Gastrocnemius medialis (tissue), 4 donors: ENCODE results near the gene DNAH6. TPM values are rescaled to one million over a fixed set of nuclear protein-coding genes. Genes with fewer than 3 reads are reported as not detected.

Source experiments
- ATAC-seq, 2 donors: fragments of 150-250 bp; one replicate each; pipeline ENCODE4 v1.9.1; 2016
- DNase-seq, 2 donors: peaks; one replicate each; pipeline ENCODE4 v3.0.0-alpha.2; 2019
- H3K27ac ChIP-seq, 4 donors: fragments of 200-600 bp; sonication (generic); 1 replicate in 1 of 4; 2 replicates in 3 of 4; pipeline ENCODE4 v1.5.1; 2016 to 2018; ENCODE audit warnings: mild to moderate bottlenecking in 2 of 4, moderate library complexity in 1 of 4
- H3K27me3 ChIP-seq, 3 donors: fragments of 200-600 bp; sonication (generic) in 2 of 3; 1 replicate in 1 of 3; 2 replicates in 2 of 3; pipeline versions ENCODE4 v1.5.1 to v1.6.0; 2016 to 2019; ENCODE audit warnings: mild to moderate bottlenecking in 1 of 3, moderate library complexity in 1 of 3
- H3K36me3 ChIP-seq, 2 donors: fragments of 200-600 bp; sonication (generic) in 1 of 2; one replicate each; pipeline ENCODE4 v1.5.1; 2017 to 2018
- H3K4me1 ChIP-seq, 2 donors: fragments of 200-600 bp; sonication (generic) in 1 of 2; one replicate each; pipeline ENCODE4 v1.5.1; 2016 to 2017; ENCODE audit warnings: mild to moderate bottlenecking in 2 of 2
- H3K4me3 ChIP-seq, 4 donors: fragments of 200-600 bp; sonication (generic) in 3 of 4; 1 replicate in 1 of 4; 2 replicates in 3 of 4; pipeline ENCODE4 v1.5.1; 2016 to 2019; ENCODE audit warnings: mild to moderate bottlenecking in 2 of 4
- H3K9me3 ChIP-seq, 3 donors: fragments of 200-600 bp; sonication (generic) in 2 of 3; 1 replicate in 1 of 3; 2 replicates in 2 of 3; pipeline ENCODE4 v1.5.1; 2016 to 2019
- POLR2A ChIP-seq, 2 donors: fragments of 450-650 bp; IDR thresholded peaks; one replicate each; pipeline ENCODE4 v1.6.1; 2017; ENCODE audit warnings: antibody characterized with exemption in 2 of 2, mild to moderate bottlenecking in 2 of 2, moderate library complexity in 2 of 2
- in situ Hi-C, 4 donors: fragments of 200-750 bp; cut with MboI; loops; one replicate each; pipeline versions ENCODE4 v1.15.0 to v1.8.0; 2017; ENCODE audit warnings: low sequenced_read_pairs in 4 of 4
- intact Hi-C: fragments of 100-400 bp; cut with DNase I; formaldehyde crosslinking; loops from one replicate; pipeline ENCODE4 v1.15.1; 2023; ENCODE audit warnings: low total_unique reads
- total RNA-seq, 4 donors: library from RNA; depleted of rRNA; stranded (reverse); fragments of >200 nt; gene quantifications; one replicate each; pipeline versions ENCODE4 v1.1.0 to v1.2.3, GENCODE V29; 2016
- TF ChIP-seq, protein P1 (sequence below), 5 experiments: fragments of 450-650 bp in 3 of 5; fragments of 200-600 bp in 2 of 5; sonication (generic) in 2 of 5; IDR thresholded peaks in 4 of 5; conservative IDR thresholded peaks in 1 of 5; 1 replicate in 4 of 5; 2 replicates in 1 of 5; pipeline ENCODE4 v1.5.1; 2016 to 2019; ENCODE audit warnings: antibody characterized with exemption in 5 of 5, mild to moderate bottlenecking in 3 of 5, moderate library complexity in 3 of 5

Gene DNAH6
- total RNA-seq, 4 donors from 2014 or later, result not detected

DNA sequence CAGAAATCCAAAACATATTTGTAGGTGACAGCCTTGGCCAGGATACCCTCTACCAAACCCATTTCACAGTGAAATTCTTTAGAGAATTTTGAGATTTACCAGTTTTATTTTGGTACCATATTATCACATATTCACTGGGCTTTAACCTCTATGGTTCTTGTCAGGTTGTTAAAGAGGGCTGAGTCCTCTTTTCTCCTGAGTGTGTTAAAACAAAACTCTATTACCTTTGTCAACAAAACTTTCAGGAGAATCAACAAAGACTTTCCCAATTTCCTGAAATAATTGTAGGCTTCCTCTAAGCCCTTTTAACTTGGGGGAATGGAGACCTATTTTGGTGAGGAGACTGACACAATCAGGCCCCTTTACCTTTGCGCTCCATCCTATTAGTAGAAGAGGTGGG, 209.4 kb downstream of the DNAH6 start:
- Histone ChIP-seq H3K27ac (no peak overlapping the region), H3K4me3 (no peak overlapping the region), H3K36me3 (no peaks in the 10 kb centered on the region), H3K9me3 (no peaks in the 10 kb centered on the region), H3K27me3 (no peaks in the 10 kb centered on the region), H3K4me1 (no peaks in the 10 kb centered on the region)
- no peak for ATAC-seq
- no peak for TF ChIP-seq POLR2A (IDR thresholded peaks at IDR 0.05)
- TF ChIP-seq, protein P1, sequence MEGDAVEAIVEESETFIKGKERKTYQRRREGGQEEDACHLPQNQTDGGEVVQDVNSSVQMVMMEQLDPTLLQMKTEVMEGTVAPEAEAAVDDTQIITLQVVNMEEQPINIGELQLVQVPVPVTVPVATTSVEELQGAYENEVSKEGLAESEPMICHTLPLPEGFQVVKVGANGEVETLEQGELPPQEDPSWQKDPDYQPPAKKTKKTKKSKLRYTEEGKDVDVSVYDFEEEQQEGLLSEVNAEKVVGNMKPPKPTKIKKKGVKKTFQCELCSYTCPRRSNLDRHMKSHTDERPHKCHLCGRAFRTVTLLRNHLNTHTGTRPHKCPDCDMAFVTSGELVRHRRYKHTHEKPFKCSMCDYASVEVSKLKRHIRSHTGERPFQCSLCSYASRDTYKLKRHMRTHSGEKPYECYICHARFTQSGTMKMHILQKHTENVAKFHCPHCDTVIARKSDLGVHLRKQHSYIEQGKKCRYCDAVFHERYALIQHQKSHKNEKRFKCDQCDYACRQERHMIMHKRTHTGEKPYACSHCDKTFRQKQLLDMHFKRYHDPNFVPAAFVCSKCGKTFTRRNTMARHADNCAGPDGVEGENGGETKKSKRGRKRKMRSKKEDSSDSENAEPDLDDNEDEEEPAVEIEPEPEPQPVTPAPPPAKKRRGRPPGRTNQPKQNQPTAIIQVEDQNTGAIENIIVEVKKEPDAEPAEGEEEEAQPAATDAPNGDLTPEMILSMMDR (IDR thresholded peaks at IDR 0.05 in 4 of 5, conservative IDR thresholded peaks at IDR 0.05 in 1 of 5), result no peak
- intact Hi-C loops (no loop called here), in situ Hi-C loops (no loop called here)
- DNase-seq, result no peak

DNA sequence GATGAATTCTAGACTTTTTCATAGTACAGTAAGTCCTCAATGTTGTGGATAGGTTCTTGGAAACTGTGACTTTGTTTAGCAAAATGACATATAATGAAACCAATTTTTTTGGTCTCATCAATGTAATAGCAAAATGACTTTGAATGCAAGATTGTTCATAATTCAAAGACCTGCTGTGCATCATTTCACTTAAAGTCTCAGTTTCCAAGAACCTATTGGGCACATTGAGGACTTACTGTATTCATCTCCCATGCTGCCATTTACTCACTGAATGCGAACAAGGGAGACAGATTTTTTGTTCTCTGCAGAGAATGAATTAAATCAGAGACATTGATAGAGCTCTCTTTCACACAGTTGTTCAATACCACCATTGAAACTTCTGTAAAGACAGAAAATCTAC, 211.0 kb downstream of the DNAH6 start:
- no peak for ATAC-seq
- Histone ChIP-seq H3K4me3 (no peak overlapping the region), H3K4me1 (no peaks in the 10 kb centered on the region), H3K27me3 (no peaks in the 10 kb centered on the region), H3K36me3 (no peaks in the 10 kb centered on the region), H3K9me3 (no peaks in the 10 kb centered on the region), H3K27ac (no peak overlapping the region)
- no peak for DNase-seq
- TF ChIP-seq POLR2A (IDR thresholded peaks at IDR 0.05), result no peak
- TF ChIP-seq, protein P1 (IDR thresholded peaks at IDR 0.05 in 4 of 5, conservative IDR thresholded peaks at IDR 0.05 in 1 of 5), result no peak
- in situ Hi-C loops (no loop called here), intact Hi-C loops (no loop called here)

GRCh38 chr2:84729224-84729623, 212.9 kb downstream of the DNAH6 start:
- no peak overlapping the region for H3K4me3 ChIP-seq
- intact Hi-C loops, result no loop called here
- H3K36me3 ChIP-seq, result no peaks in the 10 kb centered on the region
- ATAC-seq, result no peak
- no peaks in the 10 kb centered on the region for H3K4me1 ChIP-seq
- in situ Hi-C loops, result no loop called here
- H3K27me3 ChIP-seq, result no peaks in the 10 kb centered on the region
- TF ChIP-seq, protein P1 (IDR thresholded peaks at IDR 0.05 in 4 of 5, conservative IDR thresholded peaks at IDR 0.05 in 1 of 5), result no peak
- TF ChIP-seq POLR2A (IDR thresholded peaks at IDR 0.05), result no peak
- H3K9me3 ChIP-seq, result no peaks in the 10 kb centered on the region
- H3K27ac ChIP-seq, result no peak overlapping the region
- no peak for DNase-seq

- no peak overlapping the region for H3K27ac ChIP-seq
- no peaks in the 10 kb centered on the region for H3K4me1 ChIP-seq
- TF ChIP-seq, protein P1 (IDR thresholded peaks at IDR 0.05 in 4 of 5, conservative IDR thresholded peaks at IDR 0.05 in 1 of 5), result no peak
- no peak for TF ChIP-seq POLR2A (IDR thresholded peaks at IDR 0.05)
- no peaks in the 10 kb centered on the region for H3K9me3 ChIP-seq
- ATAC-seq (no peak), DNase-seq (no peak)
- no peaks in the 10 kb centered on the region for H3K36me3 ChIP-seq
- intact Hi-C loops, result no loop called here
- no peak overlapping the region for H3K4me3 ChIP-seq
- in situ Hi-C loops, result no loop called here
- no peaks in the 10 kb centered on the region for H3K27me3 ChIP-seq
These were observed 214.9 kb downstream of the DNAH6 start for GRCh38 chr2:84731185-84731584.
